Suppressor macrophage treated with lipopolysaccharide for 4 hours (primary cell): Measurements from ENCODE around the gene TXNDC15.
"Not testable (repeated sequence)": the region's sequence is repeated elsewhere in the genome, so short reads cannot be mapped to it uniquely, and the experiment has no call there.

Experiments
- DNase-seq: peaks from one replicate; pipeline ENCODE4 v3.0.0-alpha.2; 2020

TXNDC15 gene

DNA sequence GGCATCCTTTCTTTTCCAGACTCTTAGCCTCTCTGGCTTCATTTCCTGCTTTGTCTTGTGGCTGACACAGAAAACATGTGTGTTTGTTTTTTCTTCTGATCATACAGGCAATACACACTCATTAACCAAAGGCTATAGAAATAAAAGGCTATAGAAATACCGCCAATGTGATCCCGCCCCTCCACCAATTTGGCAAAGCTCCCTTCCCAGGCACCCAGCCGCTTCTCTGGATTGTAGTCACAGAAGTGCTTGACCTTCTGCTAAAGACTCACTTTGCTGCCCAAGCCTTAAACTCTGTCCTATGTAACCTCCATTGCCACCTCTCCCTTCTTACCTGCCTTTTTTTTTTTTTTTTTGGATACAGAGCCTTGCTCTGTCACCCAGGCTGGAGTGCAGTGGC, 5.3 kb downstream of the TXNDC15 start:
- DNase-seq: no peak

DNA sequence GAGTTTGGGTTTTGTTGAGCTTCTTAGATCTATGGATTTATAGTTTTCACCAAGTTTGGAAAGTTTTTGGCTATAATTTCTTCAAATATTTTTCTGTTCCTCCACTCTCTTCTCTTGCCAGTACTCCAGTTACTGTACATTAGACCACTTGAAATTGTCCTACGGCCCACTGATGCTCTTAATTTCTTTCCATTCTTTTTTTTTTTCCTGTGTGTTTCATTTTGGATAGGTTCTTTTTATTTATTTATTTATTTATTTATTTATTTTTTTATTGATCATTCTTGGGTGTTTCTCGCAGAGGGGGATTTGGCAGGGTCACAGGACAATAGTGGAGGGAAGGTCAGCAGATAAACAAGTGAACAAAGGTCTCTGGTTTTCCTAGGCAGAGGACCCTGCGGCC, 6.8 kb downstream of the TXNDC15 start:
- not testable (repeated sequence) for DNase-seq

DNA sequence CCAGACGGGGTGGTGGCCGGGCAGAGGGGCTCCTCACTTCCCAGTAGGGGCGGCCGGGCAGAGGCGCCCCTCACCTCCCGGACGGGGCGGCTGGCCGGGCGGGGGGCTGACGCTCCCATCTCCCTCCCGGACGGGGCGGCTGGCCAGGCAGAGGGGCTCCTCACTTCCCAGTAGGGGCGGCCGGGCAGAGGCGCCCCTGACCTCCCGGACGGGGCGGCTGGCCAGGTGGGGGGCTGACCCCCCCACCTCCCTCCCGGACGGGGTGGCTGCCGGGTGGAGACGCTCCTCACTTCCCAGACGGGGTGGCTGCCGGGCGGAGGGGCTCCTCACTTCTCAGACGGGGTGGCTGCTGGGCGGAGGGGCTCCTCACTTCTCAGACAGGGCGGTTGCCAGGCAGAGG, 7.5 kb downstream of the TXNDC15 start:
- DNase-seq: not testable (repeated sequence)

DNA sequence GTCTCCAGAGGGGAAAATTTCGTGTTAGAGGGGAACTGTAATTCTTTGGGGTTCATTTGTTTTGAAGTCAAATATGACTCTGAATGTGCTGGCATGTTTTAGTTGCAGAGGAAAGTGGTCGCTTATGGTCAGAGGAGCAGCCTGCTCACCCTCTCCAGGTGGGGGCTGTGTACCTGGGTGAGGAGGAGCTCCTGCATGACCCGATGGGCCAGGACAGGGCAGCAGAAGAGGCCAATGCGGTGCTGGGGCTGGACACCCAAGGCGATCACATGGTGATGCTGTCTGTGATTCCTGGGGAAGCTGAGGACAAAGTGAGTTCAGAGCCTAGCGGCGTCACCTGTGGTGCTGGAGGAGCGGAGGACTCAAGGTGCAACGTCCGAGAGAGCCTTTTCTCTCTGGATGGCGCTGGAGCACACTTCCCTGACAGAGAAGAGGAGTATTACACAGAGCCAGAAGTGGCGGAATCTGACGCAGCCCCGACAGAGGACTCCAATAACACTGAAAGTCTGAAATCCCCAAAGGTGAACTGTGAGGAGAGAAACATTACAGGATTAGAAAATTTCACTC, 13.5 kb downstream of the TXNDC15 start:
- DNase-seq: no peak

DNA sequence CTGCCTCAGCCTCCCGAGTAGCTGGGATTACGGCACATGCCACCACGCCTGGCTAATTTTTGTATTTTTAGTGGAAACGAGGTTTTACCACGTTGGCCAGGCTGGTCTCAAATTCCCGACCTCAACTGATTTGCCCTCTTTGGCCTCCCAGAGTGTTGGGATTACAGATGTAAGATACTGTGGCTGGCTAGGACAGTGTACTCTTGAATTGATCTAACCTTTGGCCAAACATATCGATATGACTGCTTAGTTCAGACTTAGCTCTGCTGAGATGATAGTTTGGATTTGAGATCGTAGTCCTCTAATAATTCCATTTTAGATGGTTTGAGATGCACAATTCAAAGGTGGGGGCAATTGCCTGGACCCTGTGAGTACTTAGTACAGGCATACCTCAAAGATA, 15.2 kb downstream of the TXNDC15 start:
- no peak for DNase-seq

DNA sequence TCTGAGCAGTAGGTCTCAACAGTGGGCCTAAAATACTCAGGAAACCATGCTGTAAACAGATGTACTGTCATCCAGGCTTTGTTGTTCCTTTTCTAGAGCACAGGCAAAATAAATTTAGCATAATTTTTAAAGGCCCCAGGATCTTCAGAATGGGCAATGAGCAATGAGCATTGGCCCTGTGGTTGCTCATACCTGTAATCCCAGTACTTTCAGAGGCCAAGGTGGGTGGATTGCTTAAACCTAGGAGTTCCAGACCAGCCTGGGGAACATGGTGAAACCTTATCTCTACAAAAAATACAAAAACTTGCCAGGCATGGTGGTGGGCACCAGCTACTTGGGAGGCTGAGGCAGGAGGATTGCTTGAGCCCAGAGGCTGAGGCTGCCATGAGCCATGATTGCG, 17.3 kb downstream of the TXNDC15 start:
- DNase-seq: no peak

DNA sequence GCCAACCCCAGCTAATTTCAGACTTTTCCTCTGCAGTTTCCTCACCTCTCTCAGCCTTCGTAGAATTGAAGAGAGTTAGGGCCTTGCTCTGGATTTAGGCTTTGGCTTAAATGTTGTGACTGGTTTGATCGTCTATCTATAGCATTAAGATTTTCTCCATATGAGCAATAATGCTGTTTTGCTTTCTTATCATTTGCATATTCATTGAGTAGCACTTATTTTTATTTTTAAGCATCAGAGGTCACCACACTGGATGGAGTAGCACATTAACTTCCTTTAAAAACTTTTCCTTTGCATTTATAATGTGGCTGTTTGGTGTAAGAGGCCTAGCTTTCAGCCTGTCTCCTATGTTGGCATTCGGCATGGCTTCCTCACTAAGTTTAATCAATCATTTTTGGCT, 18.1 kb downstream of the TXNDC15 start:
- no peak for DNase-seq

DNA sequence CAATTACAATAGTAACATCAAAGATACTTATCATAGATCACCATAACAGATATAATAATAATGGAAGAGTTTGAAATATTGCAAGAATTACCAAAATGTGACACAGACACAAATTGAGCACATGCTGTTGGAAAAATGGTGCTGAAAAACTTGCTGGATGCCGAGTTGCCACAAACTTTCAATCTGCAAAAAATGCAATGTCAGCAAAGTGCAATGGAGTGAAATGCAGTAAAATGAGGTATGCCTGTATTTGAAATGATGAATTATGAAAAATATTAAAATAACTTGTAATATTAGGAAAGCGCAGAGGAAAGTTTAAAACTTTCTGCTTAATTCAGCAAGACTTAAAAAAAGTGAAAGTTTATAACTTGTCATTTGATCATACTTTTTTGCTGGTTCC, 18.8 kb downstream of the TXNDC15 start:
- DNase-seq: no peak

DNA sequence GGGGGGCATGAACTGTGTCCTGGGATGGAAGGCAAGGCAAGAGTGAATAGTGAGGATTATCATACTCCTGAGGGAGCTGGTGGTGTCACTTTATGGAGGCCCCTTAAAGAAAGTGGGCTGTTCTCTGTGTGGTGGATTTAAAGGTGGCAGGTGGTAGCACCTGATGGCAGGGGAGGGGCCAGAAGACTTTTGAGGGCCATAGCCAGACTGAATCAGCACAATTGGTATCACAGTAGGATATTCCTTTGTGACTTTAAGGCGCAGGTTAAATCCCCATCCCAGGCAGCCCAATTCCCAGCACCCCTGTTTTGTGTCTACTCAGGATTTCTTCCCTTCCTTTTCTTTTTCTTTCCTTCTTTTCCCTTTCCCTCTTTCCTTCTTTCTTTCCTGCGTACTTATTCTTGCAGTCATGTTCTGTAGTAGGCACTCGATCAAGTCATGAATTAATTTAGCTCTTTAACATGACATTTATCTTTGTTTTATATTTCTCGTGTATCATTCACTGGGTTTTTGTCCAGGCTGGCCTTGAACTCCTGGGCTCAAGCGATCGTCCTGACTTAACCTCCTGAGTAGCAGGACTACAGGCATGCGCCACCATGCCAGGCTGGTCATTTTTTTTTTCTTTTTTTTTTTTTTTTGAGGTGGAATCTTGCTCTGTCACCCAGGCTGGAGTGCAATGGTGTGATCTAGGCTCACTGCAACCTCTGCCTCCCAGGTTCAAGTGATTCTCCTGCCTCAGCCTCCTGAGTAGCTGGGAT, 19.8 kb downstream of the TXNDC15 start:
- no peak for DNase-seq

DNA sequence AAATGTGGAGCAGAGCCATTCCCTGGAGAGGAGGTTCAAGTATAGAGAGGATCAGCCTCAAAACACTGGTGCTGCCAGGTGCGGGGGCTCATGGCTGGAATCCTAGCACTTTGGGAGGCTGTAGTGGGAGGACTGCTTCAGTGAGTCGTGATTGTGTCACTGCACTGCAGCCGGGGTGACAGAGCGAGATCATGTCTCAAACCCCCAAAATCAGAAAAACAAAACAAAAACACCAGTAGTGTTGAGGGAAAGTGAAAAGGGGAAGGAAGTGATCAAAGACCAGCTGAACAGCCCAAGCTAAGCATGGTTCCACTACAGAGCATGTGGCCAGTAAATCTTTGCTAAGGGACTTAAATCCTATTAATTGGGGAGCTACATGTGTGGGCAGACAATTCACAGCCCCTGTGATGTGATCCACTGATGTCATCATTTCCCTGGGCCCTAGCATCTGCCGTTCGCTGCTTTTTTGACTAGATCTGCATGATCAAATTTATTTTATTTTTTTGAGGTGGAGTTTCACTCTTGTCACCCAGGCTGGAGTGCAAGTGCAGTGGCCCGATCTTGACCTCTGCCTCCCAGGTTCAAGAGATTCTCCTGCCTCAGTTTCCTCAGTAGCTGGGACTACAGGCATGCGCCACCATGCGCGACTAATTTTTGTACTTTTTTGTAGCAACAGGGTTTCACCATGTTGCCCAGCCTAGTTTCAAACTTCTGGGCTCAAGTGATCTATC, 28.1 kb downstream of the TXNDC15 start:
- peak; percentile 66 for DNase-seq

DNA sequence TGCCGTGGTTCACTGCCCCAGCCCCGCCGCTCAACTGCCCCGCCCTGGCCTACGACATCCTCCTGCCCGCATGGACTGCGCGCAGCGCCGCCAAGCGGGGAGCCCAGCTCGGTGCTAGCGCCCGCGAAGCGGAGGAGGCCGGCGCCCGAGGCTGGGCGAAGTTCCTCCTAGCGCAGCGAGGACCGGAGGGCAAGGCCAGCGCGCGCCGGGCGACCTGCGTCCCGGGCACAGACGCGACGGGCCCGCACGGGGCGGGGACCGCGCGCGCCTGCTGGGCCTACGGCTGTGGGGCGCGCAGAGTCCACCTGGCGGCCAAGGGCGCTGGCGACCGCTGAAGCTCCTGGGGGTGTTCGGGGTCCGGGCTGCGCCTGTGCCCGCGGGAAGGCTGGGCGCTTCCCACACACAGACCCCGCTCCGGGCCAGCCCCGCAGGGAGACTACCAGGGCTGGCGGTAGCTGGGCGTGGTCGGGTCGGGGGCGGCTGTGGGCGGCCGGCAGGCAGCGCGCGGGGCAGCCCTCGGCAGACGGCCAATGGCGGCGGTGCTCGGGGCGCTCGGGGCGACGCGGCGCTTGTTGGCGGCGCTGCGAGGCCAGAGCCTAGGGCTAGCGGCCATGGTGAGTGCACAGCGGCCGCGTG, 30.6 kb downstream of the TXNDC15 start, which contains the start of gene PCBD2:
Gene PCBD2 (plus strand): TSS at position 522 of the 636 bp plus-strand sequence. CDS start 9 bp downstream, at position 531.
- peak; percentile 98 for DNase-seq

DNA sequence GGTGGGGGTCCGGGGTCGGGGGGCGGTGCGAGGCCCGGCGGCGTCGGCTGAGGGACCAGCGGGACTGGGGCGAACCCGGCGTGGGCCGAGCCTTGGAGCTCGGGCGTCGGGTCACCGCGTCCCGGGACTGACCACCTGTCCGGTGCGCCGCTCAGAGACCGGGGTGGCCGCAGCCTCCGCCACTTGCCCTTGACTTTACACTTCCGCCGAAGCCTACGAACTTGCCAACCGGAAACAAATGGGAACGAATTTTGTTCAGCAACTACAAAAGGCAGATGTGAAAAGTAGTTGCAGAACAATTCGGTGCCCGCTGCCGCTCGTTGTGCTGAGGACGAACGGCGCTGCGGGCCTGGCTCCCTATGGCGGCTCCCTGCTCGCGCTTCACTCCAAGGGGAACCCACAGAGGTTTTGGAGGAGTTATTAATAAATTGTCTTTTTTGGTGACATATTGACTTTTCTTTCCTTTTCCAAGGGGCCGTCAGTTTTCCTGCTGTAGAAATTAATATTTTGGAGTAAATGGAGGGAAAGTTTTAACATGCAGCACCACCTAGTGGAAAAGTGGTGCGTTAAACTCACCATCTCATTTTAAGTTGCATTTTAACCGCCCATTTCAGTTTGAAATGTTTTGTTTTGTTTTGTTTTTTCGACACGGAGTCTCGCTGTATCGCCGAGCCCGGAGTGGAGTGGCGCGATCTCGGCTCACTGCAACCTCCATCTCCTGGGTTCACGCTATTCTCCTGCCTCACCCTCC, 31.2 kb downstream of the TXNDC15 start:
- DNase-seq: peak; percentile 71

DNA sequence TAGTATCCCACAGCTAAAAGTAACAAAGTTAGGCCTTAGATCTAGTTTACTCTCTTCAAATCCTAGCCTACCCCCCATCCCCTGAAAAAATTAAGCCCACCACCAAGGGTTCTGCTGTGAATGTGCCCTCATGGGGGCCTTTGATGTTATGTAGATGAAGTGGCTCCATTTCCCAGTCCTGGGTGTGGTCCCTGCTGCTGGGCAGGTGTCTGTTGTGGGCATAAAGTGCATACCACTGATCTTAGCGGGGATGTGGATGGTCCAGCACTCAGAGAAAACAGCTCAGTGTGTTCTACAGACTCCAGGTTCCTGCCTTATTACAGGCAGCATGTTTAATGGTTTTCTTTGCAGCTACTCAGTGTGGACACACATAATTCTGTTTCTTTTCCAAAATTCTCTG, 32.6 kb downstream of the TXNDC15 start:
- no peak for DNase-seq

DNA sequence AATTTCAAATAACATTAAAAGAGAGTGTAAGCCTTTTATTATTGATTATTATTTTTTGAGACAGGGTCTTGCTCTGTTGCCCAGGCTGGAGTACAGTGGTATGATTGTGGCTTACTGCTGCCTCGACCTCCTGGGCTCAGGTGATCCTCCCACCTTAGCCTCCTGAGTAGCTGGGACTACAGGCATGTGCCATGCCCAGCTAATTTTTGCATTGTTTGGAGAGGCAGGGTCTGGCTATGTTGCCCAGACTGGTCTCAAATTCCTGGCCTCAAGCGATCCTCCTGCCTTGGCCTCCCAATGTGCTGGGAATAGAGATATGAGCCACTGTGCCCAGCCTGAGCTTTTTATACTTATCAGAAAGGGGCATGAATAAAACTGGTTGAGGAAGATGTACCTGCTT, 36.6 kb downstream of the TXNDC15 start:
- DNase-seq: not testable (repeated sequence)

DNA sequence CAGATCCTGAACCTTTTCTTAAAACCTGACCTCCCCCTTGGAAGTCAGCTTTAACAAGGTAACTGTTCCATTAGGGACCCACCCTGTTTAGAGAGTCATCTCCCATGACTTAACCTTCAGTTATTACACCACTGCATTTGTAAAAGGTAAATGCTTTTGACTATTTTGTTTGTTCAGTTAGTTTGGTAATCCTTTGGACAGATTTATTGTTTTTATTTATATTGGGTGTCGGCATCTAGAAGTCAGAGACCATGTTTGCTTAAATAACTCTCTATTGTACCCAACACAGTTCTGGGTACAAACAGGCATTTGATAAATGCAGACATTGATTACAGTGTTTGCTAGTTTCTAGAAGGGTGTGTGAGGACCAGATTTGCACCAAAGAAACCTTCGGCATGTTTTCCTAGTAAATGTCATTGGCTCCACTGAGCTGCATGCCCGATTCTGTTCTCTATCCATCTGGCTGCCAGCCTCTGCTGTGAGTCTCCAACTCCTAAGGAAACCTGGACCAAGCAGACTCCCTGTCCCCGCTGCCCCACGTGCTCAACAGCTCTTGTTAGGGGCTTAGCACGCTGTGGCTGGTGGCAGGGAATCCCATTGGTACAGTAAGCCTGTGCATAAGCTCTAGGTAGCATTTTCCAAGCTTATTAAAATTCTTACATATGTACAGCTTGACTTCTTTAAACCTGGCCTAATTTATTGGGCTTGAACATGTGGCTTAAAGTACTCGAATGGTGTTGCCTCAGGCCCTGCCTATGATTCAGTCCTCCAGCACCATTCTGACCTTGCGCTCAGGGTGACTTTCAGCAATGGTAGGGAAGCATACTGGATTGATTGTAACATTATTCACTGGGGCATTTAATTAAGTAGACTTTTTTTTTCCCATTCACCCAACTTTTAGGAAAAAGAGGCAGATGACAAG, 37.4 kb downstream of the TXNDC15 start:
- no peak for DNase-seq

DNA sequence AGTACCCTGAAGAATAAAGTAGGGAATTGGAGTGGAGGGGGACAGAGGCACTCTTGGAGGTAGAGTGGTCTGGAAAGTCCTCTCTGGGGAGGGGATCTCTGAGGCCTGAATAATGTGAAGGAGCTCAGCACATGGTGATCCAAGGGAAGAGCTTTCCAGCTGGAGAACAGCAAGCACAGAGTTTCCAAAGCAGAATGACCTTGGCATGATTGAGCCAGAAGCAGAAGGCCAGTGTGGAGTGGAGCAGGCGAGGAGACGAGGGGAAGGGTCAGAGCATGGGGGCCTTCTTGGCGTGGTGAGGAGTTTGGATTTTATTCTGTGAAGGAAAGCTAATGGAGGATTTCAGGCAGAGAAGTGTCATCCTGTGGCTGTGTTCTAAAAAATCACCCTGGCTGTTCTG, 39.1 kb downstream of the TXNDC15 start:
- DNase-seq: no peak

DNA sequence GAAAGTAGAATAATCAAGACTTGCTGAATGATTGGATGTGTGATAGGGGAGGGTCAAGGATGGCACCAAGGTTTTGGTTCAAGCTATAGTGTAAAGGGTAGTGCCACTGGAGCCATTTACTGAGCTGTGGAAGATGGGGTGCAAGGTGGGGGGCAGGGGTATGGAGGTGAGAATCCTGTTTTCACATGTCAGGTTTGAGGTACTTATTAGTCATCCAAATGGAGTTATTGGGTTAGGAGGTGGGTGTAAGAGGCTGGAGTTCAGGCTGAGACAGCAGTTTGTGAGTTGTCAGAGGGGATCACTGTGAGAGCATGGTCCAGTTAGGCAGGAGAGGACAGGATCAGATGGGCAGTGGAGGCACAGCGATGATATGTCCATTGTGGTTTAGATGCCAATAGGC, 39.6 kb downstream of the TXNDC15 start:
- no peak for DNase-seq

DNA sequence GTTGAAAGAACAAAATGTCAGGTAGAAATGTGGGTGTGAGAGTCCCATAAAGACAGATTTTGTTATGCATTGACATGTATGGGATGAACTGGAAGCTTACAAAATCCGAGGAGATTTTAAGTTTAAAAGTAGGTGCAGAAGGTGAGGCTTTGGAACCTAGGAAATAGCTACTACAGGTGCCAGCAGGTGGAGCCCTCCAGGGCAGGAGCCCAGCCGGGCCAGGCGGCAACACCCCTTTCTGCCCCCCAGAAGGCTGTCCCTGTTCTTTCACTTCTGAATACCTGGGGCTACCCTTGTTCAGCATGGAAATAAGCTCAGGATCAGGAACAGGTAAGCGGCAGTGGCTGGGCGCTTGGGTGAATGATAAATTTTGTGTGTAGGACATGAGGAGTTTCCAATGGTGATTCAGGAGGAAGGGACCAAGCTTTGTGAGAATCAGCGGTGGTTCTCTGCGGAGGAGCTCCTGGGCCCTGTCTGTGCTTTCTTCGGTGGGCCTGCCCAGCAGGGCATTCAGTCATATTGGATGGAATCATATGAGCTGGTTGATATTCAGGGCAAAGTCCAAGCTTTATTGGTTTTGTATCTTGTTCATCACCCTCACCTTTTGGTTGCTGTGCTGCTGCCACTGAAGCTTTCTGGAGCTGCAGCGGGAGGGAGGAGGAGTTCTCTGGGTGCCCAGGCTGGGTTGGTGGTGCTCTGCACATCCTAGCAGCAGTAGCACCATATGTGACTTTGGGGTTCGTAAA, 43.1 kb downstream of the TXNDC15 start:
- DNase-seq: no peak

DNA sequence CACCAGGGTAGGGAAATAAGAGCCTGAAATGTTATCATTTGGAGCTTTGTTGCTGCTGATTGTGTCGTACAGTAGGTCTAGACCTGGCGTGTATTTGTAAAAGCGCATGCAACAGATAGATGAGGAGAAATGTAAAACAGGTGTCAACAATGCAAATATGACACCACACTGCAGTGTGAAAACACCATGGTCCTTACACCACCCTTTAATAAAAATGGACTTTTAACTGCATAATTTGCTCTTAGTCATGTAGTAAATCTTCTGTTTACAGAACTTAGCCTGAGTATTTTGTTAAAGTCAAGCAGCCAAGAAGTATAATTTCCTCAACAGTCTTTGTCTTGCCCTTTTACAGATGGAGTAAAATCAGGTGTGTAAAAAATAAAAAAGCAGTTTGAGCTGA, 44.7 kb downstream of the TXNDC15 start:
- DNase-seq: no peak

DNA sequence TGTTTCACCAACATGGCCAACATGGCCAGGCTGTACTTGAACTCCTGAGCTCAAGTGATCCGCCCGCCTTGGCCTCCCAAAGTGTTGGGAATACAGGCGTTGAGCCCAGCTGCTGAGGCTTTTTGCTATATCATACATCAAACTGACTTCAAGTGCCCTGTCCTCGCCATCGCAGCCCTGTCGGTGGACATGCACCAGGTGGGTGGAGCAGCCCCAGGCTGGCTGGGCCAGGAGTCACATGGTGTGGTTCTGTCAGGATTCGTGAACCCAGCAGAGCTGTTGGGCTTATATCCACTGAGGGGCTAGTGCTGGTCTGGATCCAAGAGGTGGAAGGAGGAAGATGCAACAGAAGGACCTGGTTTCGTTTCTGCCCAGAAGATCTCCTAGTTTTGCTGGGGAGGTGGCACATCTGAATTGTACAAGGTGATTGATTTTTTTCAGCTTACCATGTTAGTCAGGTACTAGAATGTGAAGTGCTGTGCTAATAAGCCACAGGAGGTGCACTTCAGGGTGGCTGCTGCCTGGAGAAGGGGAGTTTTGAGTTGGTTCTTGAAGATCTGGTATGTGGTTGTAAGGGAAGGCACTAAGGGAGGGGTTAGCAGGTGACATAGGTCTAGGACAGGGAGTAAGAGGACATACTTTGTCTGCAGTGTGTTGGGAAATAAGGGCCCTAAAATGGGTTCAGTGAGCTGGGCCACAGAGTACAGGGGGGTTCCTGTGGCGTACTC, 46.8 kb downstream of the TXNDC15 start:
- no peak for DNase-seq
